ENCODE measurements around the gene STARD13. TPM values are rescaled to one million over a fixed set of nuclear protein-coding genes. Genes with fewer than 3 reads are reported as not detected.

The STARD13 gene
- total RNA-seq, 1 experiment from 2014 or later = 4.1 TPM

GRCh38 chr13:33219926-33220325, 65.6 kb downstream of the STARD13 start:
- ChIA-PET POLR2A (no interaction called here), RAD21 (ENCODE audit: low non-redundant PET in 1 of 2, low total read pairs in 2 of 2, uncharacterized antibody in 2 of 2, unreplicated experiment in 2 of 2) (no interaction called here), CTCF (interaction anchor here (1.4 kb wide), 1 partner anchor 9 kb away, joined by 3 read pairs; no protein-coding TSS in a partner anchor)
- ATAC-seq (no peak), DNase-seq (ENCODE audit: low read depth, low spot score) (no peak)
- H3K9me2 ChIP-seq (ENCODE audit: insufficient read depth) = no peaks in the 10 kb centered on the region
- H2AFZ ChIP-seq (ENCODE audit: low read depth, low read length, poor library complexity, severe bottlenecking) = no peak overlapping the region
- TF ChIP-seq CTCF (IDR thresholded peaks at IDR 0.05 in 2 of 3, conservative IDR thresholded peaks at IDR 0.05 in 1 of 3; ENCODE audit: borderline replicate concordance in 1 of 3, insufficient read depth in 1 of 3, low read depth in 2 of 3, low read length in 2 of 3) = no peak
- TF ChIP-seq, protein P1, sequence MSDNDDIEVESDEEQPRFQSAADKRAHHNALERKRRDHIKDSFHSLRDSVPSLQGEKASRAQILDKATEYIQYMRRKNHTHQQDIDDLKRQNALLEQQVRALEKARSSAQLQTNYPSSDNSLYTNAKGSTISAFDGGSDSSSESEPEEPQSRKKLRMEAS (IDR thresholded peaks at IDR 0.05) = no peak
- TF ChIP-seq, protein P2, sequence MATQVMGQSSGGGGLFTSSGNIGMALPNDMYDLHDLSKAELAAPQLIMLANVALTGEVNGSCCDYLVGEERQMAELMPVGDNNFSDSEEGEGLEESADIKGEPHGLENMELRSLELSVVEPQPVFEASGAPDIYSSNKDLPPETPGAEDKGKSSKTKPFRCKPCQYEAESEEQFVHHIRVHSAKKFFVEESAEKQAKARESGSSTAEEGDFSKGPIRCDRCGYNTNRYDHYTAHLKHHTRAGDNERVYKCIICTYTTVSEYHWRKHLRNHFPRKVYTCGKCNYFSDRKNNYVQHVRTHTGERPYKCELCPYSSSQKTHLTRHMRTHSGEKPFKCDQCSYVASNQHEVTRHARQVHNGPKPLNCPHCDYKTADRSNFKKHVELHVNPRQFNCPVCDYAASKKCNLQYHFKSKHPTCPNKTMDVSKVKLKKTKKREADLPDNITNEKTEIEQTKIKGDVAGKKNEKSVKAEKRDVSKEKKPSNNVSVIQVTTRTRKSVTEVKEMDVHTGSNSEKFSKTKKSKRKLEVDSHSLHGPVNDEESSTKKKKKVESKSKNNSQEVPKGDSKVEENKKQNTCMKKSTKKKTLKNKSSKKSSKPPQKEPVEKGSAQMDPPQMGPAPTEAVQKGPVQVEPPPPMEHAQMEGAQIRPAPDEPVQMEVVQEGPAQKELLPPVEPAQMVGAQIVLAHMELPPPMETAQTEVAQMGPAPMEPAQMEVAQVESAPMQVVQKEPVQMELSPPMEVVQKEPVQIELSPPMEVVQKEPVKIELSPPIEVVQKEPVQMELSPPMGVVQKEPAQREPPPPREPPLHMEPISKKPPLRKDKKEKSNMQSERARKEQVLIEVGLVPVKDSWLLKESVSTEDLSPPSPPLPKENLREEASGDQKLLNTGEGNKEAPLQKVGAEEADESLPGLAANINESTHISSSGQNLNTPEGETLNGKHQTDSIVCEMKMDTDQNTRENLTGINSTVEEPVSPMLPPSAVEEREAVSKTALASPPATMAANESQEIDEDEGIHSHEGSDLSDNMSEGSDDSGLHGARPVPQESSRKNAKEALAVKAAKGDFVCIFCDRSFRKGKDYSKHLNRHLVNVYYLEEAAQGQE (IDR thresholded peaks at IDR 0.05; ENCODE audit: low read depth) = no peak
- no peak for TF ChIP-seq POLR2A (IDR thresholded peaks at IDR 0.05; ENCODE audit: borderline replicate concordance, extremely low read depth, insufficient read depth, insufficient read length)
- TF ChIP-seq ZNF274 (IDR thresholded peaks at IDR 0.05; ENCODE audit: low read depth, low read length) = no peak
- no peak for TF ChIP-seq EZH2 (IDR thresholded peaks at IDR 0.05)
- no peak for TF ChIP-seq CBX3 (IDR thresholded peaks at IDR 0.05; ENCODE audit: low read depth)
- no peak for TF ChIP-seq EZH2phosphoT487 (IDR thresholded peaks at IDR 0.05; ENCODE audit: borderline replicate concordance)
- TF ChIP-seq SP1 (IDR thresholded peaks at IDR 0.05; ENCODE audit: low read depth) = no peak
- TF ChIP-seq ZFX (IDR thresholded peaks at IDR 0.05) = no peak
- TF ChIP-seq, protein P3, sequence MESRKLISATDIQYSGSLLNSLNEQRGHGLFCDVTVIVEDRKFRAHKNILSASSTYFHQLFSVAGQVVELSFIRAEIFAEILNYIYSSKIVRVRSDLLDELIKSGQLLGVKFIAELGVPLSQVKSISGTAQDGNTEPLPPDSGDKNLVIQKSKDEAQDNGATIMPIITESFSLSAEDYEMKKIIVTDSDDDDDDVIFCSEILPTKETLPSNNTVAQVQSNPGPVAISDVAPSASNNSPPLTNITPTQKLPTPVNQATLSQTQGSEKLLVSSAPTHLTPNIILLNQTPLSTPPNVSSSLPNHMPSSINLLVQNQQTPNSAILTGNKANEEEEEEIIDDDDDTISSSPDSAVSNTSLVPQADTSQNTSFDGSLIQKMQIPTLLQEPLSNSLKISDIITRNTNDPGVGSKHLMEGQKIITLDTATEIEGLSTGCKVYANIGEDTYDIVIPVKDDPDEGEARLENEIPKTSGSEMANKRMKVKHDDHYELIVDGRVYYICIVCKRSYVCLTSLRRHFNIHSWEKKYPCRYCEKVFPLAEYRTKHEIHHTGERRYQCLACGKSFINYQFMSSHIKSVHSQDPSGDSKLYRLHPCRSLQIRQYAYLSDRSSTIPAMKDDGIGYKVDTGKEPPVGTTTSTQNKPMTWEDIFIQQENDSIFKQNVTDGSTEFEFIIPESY (IDR thresholded peaks at IDR 0.05; ENCODE audit: extremely low read depth, insufficient replicate concordance, low read length) = no peak
- TF ChIP-seq TCF7L2 (IDR thresholded peaks at IDR 0.05; ENCODE audit: borderline replicate concordance, extremely low read depth, insufficient read depth, insufficient read length) = no peak
- H3K79me2 ChIP-seq (ENCODE audit: insufficient read depth, low read length) = no peaks in the 10 kb centered on the region
- peaks cover 16 to 20% of the 10 kb centered on the region in 2 experiments for H3K4me1 ChIP-seq (ENCODE audit: control insufficient read depth in 1 of 2, insufficient read depth in 2 of 2, low read length in 2 of 2)
- no peak overlapping the region for H3K27ac ChIP-seq (ENCODE audit: low read depth, low read length)
- no peak overlapping the region for H3K4me3 ChIP-seq (replicated peaks in 1 of 2; ENCODE audit: low read depth in 1 of 2, low read length in 2 of 2)
- no peak overlapping the region for H3K9ac ChIP-seq (ENCODE audit: low read length)
- intact Hi-C loops (cut with micrococcal nuclease) = no loop called here
- no peak overlapping the region for H3K4me2 ChIP-seq (ENCODE audit: low read length)
- BruUV-seq (replicated peaks) = no TSS peak
- H3K36me3 ChIP-seq (ENCODE audit: control insufficient read depth in 1 of 2, insufficient read depth in 2 of 2, low read length in 2 of 2) = no peaks in the 10 kb centered on the region
- H3K27me3 ChIP-seq (ENCODE audit: insufficient read depth, low read length) = no peaks in the 10 kb centered on the region
- no peaks in the 10 kb centered on the region for H4K20me1 ChIP-seq (ENCODE audit: insufficient read depth)
- peaks cover 0 to 4% of the 10 kb centered on the region in 2 experiments; a peak in 1 of 4 replicates for H3K9me3 ChIP-seq (ENCODE audit: control insufficient read depth in 1 of 2, insufficient read depth in 1 of 2, low read depth in 1 of 2, low read length in 2 of 2)
